Metanephros (tissue), 1 donor: ENCODE data around the gene DDX3Y. TPM values are rescaled to one million over a fixed set of nuclear protein-coding genes. Genes with fewer than 3 reads are reported as not detected.

ENCODE experiments used
- total RNA-seq: library from RNA; depleted of rRNA; stranded (reverse); fragments of >200 nt; gene quantifications from one replicate; pipeline ENCODE4 v1.2.3, GENCODE V29; 2014

The DDX3Y gene
- not detected for total RNA-seq

DNA sequence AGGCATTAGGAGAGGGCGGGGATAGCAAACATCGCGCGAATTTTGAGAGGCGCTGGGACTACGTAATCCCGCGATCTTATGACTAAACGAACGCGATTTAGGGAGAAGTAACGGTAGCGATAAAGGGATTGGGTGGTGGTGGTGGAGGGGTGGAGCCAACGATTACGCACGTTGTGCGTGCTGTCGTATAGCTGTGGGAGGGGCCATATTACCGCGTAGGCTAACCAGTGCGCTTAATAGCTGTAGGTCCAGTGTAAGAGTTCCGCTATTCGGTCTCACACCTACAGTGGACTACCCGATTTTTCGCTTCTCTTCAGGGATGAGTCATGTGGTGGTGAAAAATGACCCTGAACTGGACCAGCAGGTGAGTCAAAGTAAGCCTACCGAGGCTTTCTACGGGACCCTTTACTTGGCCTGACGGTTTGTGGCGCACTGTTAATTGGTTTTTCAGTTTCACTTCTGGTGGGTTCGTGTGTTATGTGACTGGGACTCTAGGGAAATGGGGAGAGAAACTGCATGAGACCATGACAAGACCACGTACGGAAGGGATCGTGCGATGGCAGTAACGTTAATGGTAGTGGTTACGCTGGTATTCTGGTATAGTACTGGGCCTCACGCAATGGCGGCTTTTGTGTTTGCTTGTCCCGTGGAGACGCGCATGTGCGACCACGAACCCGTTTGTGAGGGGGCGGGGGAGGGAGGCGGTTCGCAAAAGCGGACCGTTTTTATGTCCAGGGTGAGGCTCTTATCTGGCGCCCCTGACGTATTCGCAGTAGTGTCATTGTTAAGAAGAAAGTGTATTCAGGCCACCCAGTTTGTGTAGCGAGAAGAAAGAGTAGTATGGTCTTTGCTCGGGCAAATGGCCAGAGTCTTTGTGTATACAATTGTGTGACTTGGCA lies at the start of gene DDX3Y:
Gene DDX3Y, plus strand, starts transcription at position 251 of the 899 bp plus-strand sequence. Its CDS starts 69 bp downstream, at position 320.

Other genes with a start within 250 kb of the DDX3Y start
- gene USP9Y, start 203.6 kb upstream of the DDX3Y start, total RNA-seq: not detected